Smooth muscle cell (in vitro differentiated cells): ENCODE measurements around the gene CP. TPM values are rescaled to one million over a fixed set of nuclear protein-coding genes. Genes with fewer than 3 reads are reported as not detected.
"Not testable (repeated sequence)": the region's sequence is repeated elsewhere in the genome, so short reads cannot be mapped to it uniquely, and the experiment has no call there.

Source experiments
- DNase-seq: peaks from one replicate; lab custom pipeline; 2025; ENCODE audit not compliant: unreplicated experiment; lab: John Stamatoyannopoulos, UW
- H2AFZ ChIP-seq: fragments of 200-600 bp; sonication (generic); 2 replicates; pipeline ENCODE4 v1.6.0; 2016; ENCODE audit warnings: antibody characterized with exemption, low read depth, mild to moderate bottlenecking
- H3F3A ChIP-seq: fragments of 200-600 bp; sonication (generic); 2 replicates; pipeline ENCODE4 v1.6.0; 2017; ENCODE audit warnings: antibody characterized with exemption, low read depth
- H3K27ac ChIP-seq: fragments of 200-600 bp; sonication (generic); 2 replicates; pipeline ENCODE4 v1.5.1; 2016; ENCODE audit warnings: low read depth, mild to moderate bottlenecking
- H3K27me3 ChIP-seq: fragments of 200-600 bp; sonication (generic); 2 replicates; pipeline ENCODE4 v1.6.1; 2016; ENCODE audit warnings: low read depth, mild to moderate bottlenecking
- H3K36me3 ChIP-seq: fragments of 200-600 bp; sonication (generic); 2 replicates; pipeline ENCODE4 v1.5.1; 2016; ENCODE audit warnings: low read depth
- H3K4me1 ChIP-seq: fragments of 200-600 bp; sonication (generic); 2 replicates; pipeline ENCODE4 v1.5.1; 2016; ENCODE audit warnings: low read depth
- H3K4me2 ChIP-seq: fragments of 200-600 bp; sonication (generic); 2 replicates; pipeline ENCODE4 v1.6.0; 2016; ENCODE audit warnings: mild to moderate bottlenecking
- H3K4me3 ChIP-seq: fragments of 200-600 bp; sonication (generic); 2 replicates; pipeline ENCODE4 v1.5.1; 2016; ENCODE audit warnings: mild to moderate bottlenecking
- H3K79me2 ChIP-seq: fragments of 200-600 bp; sonication (generic); 2 replicates; pipeline ENCODE4 v1.6.0; 2016; ENCODE audit warnings: low read depth, mild to moderate bottlenecking
- H3K9ac ChIP-seq: fragments of 200-600 bp; sonication (generic); 2 replicates; pipeline ENCODE4 v1.6.0; 2016; ENCODE audit warnings: low read depth
- H3K9me3 ChIP-seq: fragments of 200-600 bp; sonication (generic); replicated peaks from 2 replicates; pipeline ENCODE4 v1.5.1; 2016; ENCODE audit warnings: low read depth
- H4K20me1 ChIP-seq: fragments of 200-600 bp; sonication (generic); 2 replicates; pipeline ENCODE4 v1.6.0; 2016; ENCODE audit warnings: low read depth
- CTCF ChIP-seq: fragments of 200-600 bp; sonication (generic); IDR thresholded peaks from 2 replicates; pipeline ENCODE4 v1.5.1; 2017; ENCODE audit warnings: borderline replicate concordance, mild to moderate bottlenecking, antibody characterized with exemption; ENCODE audit not compliant: insufficient read depth, poor library complexity, severe bottlenecking
- WGBS: methylation state at CpG from one replicate; pipeline ENCODE4 v1.1.7; 2016; ENCODE audit warnings: low lambda C conversion rate; 5-methylcytosine and 5-hydroxymethylcytosine counted together
- polyA plus RNA-seq: library from polyadenylated mRNA; unstranded; fragments of >200 nt; fragmentation: Nextera tagmentation; extraction: Ambion mirVana; gene quantifications from 2 replicates; pipeline ENCODE4 v1.2.1, GENCODE V29; 2016
- total RNA-seq: library from RNA; depleted of rRNA; stranded (reverse); fragments of >200 nt; gene quantifications from 2 replicates; pipeline ENCODE4 v1.2.3, GENCODE V29; 2014

CP gene
- total and polyA plus RNA-seq, 2 experiments from 2014 or later, result 2.6 TPM; not detected in 1

- Histone ChIP-seq H3K79me2 (no peaks in the 10 kb centered on the region), H2AFZ (no peak overlapping the region), H3K27ac (no peak overlapping the region)
These were observed 17.8 kb upstream of the CP start for GRCh38 chr3:149239357-149239936.

GRCh38 chr3:149238268-149238667 is 16.6 kb upstream of the CP start:
- DNase-seq, H3K9me3 ChIP-seq, H3K27ac ChIP-seq, H3K27me3 ChIP-seq, H3K36me3 ChIP-seq, H4K20me1 ChIP-seq, H3K79me2 ChIP-seq, H3K9ac ChIP-seq, H3K4me1 ChIP-seq, H3F3A ChIP-seq, H3K4me2 ChIP-seq, H2AFZ ChIP-seq, H3K4me3 ChIP-seq: not testable (repeated sequence)
- WGBS, result 82% methylated on average over 2 of the region's 2 CpGs

More at GRCh38 chr3:149239357-149239936, 17.8 kb upstream of the CP start:
- no peak overlapping the region for H3K4me2 ChIP-seq
- H3K9ac ChIP-seq, result no peak overlapping the region
- no peak for DNase-seq
- H4K20me1 ChIP-seq, result no peaks in the 10 kb centered on the region
- H3K4me3 ChIP-seq, result no peak overlapping the region
- TF ChIP-seq CTCF, result no peak
- H3K9me3 ChIP-seq, result no peaks in the 10 kb centered on the region
- H3K4me1 ChIP-seq, result no peaks in the 10 kb centered on the region
- no peaks in the 10 kb centered on the region for H3K27me3 ChIP-seq
- H3F3A ChIP-seq, result no peaks in the 10 kb centered on the region
- no peaks in the 10 kb centered on the region for H3K36me3 ChIP-seq
- 96% methylated on average over 1 of the region's 1 CpG for WGBS

- no peaks in the 10 kb centered on the region for H3K9me3 ChIP-seq
- TF ChIP-seq CTCF, result no peak
- no peaks in the 10 kb centered on the region for H3K79me2 ChIP-seq
- no peak overlapping the region for H3K4me3 ChIP-seq
- WGBS, result 95% methylated on average over 4 of the region's 4 CpGs
- no peaks in the 10 kb centered on the region for H4K20me1 ChIP-seq
- no peaks in the 10 kb centered on the region for H3K36me3 ChIP-seq
- H3K4me1 ChIP-seq, result peaks cover 5% of the 10 kb centered on the region
- H3K27ac ChIP-seq, result no peak overlapping the region
- no peak overlapping the region for H3K9ac ChIP-seq
- no peak overlapping the region for H3K4me2 ChIP-seq
- H3K27me3 ChIP-seq, result no peaks in the 10 kb centered on the region
- H2AFZ ChIP-seq, result no peak overlapping the region
- no peak for DNase-seq
- no peaks in the 10 kb centered on the region for H3F3A ChIP-seq
These were observed 14.2 kb upstream of the CP start for GRCh38 chr3:149235599-149236424.

GRCh38 chr3:149234671-149235245 is 13.1 kb upstream of the CP start:
- Histone ChIP-seq H3K4me3 (no peak overlapping the region), H4K20me1 (no peaks in the 10 kb centered on the region), H3K27ac (no peak overlapping the region), H3K9me3 (no peaks in the 10 kb centered on the region), H3K4me2 (no peak overlapping the region), H3F3A (no peaks in the 10 kb centered on the region), H2AFZ (no peak overlapping the region), H3K79me2 (no peaks in the 10 kb centered on the region), H3K36me3 (no peaks in the 10 kb centered on the region), H3K4me1 (peaks cover 5% of the 10 kb centered on the region), H3K27me3 (no peaks in the 10 kb centered on the region), H3K9ac (no peak overlapping the region)
- DNase-seq, result no peak
- TF ChIP-seq CTCF, result no peak
- WGBS, result 79% methylated on average over 5 of the region's 5 CpGs
